Measurements from ENCODE around the gene NUFIP2. TPM values are rescaled to one million over a fixed set of nuclear protein-coding genes. Genes with fewer than 3 reads are reported as not detected.
"Not testable (repeated sequence)": the region's sequence is repeated elsewhere in the genome, so short reads cannot be mapped to it uniquely, and the experiment has no call there.

The NUFIP2 gene, protein sequence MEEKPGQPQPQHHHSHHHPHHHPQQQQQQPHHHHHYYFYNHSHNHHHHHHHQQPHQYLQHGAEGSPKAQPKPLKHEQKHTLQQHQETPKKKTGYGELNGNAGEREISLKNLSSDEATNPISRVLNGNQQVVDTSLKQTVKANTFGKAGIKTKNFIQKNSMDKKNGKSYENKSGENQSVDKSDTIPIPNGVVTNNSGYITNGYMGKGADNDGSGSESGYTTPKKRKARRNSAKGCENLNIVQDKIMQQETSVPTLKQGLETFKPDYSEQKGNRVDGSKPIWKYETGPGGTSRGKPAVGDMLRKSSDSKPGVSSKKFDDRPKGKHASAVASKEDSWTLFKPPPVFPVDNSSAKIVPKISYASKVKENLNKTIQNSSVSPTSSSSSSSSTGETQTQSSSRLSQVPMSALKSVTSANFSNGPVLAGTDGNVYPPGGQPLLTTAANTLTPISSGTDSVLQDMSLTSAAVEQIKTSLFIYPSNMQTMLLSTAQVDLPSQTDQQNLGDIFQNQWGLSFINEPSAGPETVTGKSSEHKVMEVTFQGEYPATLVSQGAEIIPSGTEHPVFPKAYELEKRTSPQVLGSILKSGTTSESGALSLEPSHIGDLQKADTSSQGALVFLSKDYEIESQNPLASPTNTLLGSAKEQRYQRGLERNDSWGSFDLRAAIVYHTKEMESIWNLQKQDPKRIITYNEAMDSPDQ
- total RNA-seq = 100 to 1,000 TPM in 1 of 2 donors, 10 to 100 TPM in 1; 63.6 to 113 TPM

DNA sequence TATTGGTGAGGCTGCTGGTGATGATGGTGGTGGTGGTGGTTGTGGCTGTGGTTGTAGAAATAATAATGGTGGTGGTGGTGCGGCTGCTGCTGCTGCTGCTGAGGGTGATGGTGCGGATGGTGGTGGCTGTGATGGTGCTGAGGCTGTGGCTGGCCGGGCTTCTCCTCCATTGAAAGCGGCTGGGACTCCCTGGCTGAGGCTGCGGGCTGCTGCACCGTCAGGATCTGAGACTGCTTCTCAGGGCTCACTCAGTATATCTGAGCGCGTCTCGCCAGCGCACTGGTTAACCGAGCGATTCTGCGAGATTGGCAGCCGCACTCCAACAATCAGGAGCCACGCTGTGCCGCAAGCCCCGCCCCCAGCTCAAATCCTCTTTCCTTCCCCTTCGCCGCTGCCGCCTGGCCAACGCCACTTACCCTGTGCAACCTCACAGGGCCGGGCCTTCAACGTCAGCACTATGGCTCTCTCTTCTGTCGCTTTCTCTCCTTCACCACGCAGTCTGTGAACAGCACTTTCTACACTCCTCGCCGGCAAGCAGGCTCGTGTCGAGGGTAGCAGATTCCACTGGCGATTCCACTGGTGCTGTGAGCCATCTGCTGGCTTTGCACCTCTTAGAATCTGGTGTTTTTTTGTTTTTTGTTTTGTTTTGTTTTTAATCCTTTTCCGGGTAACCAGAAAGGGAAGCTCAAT lies at the start of gene NUFIP2:
TSS of gene NUFIP2 (minus strand) at position 259 of the 690 bp plus-strand sequence. CDS start at position 170, 89 bp downstream.
- DNase-seq (ENCODE audit: low spot score in 2 of 2) (peak; percentile 98), ATAC-seq (peak; percentile 90 to 93)
- no peaks in the 10 kb centered on the region for H3K9me3 Mint-ChIP-seq
- peaks cover 27 to 32% of the 10 kb centered on the region in 2 donors for H3K36me3 Mint-ChIP-seq
- H3K27ac Mint-ChIP-seq = peak within 1 kb of the TSS; percentile 89 to 100

- ATAC-seq = no peak
- Mint-ChIP-seq H3K36me3 (no peaks in the 10 kb centered on the region), H3K27ac (no peak overlapping the region), H3K9me3 (no peaks in the 10 kb centered on the region)
- no peak for DNase-seq (ENCODE audit: low spot score in 2 of 2)
Measured at GRCh38 chr17:29342158-29342765, 48.3 kb upstream of the NUFIP2 start.

- Mint-ChIP-seq H3K36me3 (no peaks in the 10 kb centered on the region), H3K27ac (no peak overlapping the region), H3K9me3 (no peaks in the 10 kb centered on the region)
- DNase-seq (ENCODE audit: low spot score in 2 of 2) (no peak), ATAC-seq (no peak)
Measured at GRCh38 chr17:29341726-29342125, 47.8 kb upstream of the NUFIP2 start.

DNA sequence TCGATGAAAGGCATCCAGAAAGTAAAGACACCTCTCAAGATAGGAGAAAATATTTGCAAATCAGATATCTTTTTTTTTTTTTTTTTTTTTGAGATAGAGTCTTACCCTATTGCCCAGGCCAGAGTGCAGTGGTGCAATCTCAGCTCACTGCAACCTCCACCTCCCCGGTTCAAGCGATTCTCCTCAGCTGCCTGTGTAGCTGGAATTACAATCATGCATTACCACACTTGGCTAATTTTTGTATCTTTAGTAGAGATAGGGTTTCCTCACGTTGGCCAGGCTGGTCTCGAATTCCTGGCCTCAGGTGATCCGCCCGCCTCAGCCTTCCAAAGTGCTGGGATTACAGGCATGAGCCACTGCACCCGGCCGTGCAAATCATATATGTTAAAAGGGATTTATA lies 45.1 kb upstream of the NUFIP2 start:
- not testable (repeated sequence) for H3K9me3 Mint-ChIP-seq; H3K27ac Mint-ChIP-seq; DNase-seq (ENCODE audit: low spot score in 2 of 2); ATAC-seq; H3K36me3 Mint-ChIP-seq

GRCh38 chr17:29331708-29332085 lies 37.7 kb upstream of the NUFIP2 start:
- Mint-ChIP-seq H3K9me3 (no peaks in the 10 kb centered on the region), H3K36me3 (no peaks in the 10 kb centered on the region), H3K27ac (no peak overlapping the region)
- no peak for ATAC-seq
- no peak for DNase-seq (ENCODE audit: low spot score in 2 of 2)

GRCh38 chr17:29331075-29331707 lies 37.2 kb upstream of the NUFIP2 start:
- DNase-seq (ENCODE audit: low spot score in 2 of 2) (no peak), ATAC-seq (no peak)
- H3K9me3 Mint-ChIP-seq = no peaks in the 10 kb centered on the region
- no peak overlapping the region for H3K27ac Mint-ChIP-seq
- no peaks in the 10 kb centered on the region for H3K36me3 Mint-ChIP-seq

DNA sequence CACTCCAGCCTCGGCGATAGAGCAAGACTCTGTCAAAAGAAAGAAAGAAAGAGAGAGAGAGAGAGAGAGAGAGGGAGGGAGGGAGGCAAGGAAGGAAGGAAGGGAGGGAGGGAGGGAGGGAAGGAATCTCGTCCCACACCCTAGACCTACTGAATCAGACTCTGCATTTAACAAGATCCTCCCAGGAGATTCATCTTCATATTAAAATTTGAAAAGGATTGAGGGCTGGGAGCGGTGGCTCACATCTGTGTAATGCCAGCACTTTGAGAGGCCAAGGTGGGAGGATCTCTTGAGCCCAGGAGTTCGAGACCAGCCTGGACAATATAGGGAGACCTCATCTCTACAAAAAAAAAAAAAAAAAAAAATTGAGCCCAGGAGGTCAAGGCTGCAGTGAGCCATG lies 33.5 kb upstream of the NUFIP2 start:
- no peaks in the 10 kb centered on the region for H3K36me3 Mint-ChIP-seq
- ATAC-seq = no peak
- H3K27ac Mint-ChIP-seq = no peak overlapping the region

GRCh38 chr17:29326023-29326813 lies 32.3 kb upstream of the NUFIP2 start:
- no peak for DNase-seq (ENCODE audit: low spot score in 2 of 2)
- H3K27ac Mint-ChIP-seq = no peak overlapping the region
- no peaks in the 10 kb centered on the region for H3K36me3 Mint-ChIP-seq
- H3K9me3 Mint-ChIP-seq = no peaks in the 10 kb centered on the region
- ATAC-seq = no peak

More for the DNA sequence above, 33.5 kb upstream of the NUFIP2 start:
- H3K9me3 Mint-ChIP-seq = no peaks in the 10 kb centered on the region
- no peak for DNase-seq (ENCODE audit: low spot score in 2 of 2)

GRCh38 chr17:29322363-29322762 lies 28.4 kb upstream of the NUFIP2 start:
- DNase-seq (ENCODE audit: low spot score in 2 of 2) (no peak), ATAC-seq (no peak)
- H3K36me3 Mint-ChIP-seq = no peaks in the 10 kb centered on the region
- H3K27ac Mint-ChIP-seq = no peak overlapping the region
- H3K9me3 Mint-ChIP-seq = no peaks in the 10 kb centered on the region

GRCh38 chr17:29303386-29303785 lies 9.4 kb upstream of the NUFIP2 start:
- Mint-ChIP-seq H3K27ac (no peak overlapping the region), H3K36me3 (no peaks in the 10 kb centered on the region), H3K9me3 (no peaks in the 10 kb centered on the region)
- DNase-seq (ENCODE audit: low spot score in 2 of 2) (no peak), ATAC-seq (no peak)

- ATAC-seq (no peak), DNase-seq (ENCODE audit: low spot score in 2 of 2) (no peak)
- no peak overlapping the region for H3K27ac Mint-ChIP-seq
- H3K36me3 Mint-ChIP-seq = peaks cover under 1 to 7% of the 10 kb centered on the region in 2 donors
- H3K9me3 Mint-ChIP-seq = no peaks in the 10 kb centered on the region
Measured at GRCh38 chr17:29299031-29299430, 5.1 kb upstream of the NUFIP2 start.

DNA sequence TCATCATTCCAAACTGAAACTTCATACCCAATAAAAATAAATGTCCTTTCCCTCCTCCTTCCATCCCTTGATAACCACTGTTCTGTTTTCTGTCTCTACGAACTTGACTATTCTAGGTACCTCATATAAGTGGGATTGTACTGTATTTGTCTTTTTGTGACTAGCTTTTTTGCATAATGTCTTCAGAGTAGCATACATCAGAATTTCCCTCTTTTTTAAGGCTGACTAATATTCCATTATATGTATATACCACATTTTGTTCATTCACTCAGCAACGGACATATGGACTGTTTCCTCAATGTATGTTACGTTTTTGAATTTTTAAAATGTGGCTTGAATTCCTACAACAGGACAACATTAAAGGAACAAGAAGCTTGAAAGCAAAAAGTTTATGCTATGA lies 1.5 kb upstream of the NUFIP2 start:
- no peak for ATAC-seq
- no peaks in the 10 kb centered on the region for H3K9me3 Mint-ChIP-seq
- H3K36me3 Mint-ChIP-seq = peaks cover 21 to 23% of the 10 kb centered on the region in 2 donors
- DNase-seq (ENCODE audit: low spot score in 2 of 2) = no peak
- H3K27ac Mint-ChIP-seq = peak overlapping the region in 1 of 2 donors; percentile 89

GRCh38 chr17:29294580-29294900 lies 592 bp upstream of the NUFIP2 start:
- Mint-ChIP-seq H3K27ac (peak overlapping the region; percentile 89 to 100), H3K36me3 (peaks cover 23 to 27% of the 10 kb centered on the region in 2 donors), H3K9me3 (no peaks in the 10 kb centered on the region)
- ATAC-seq = no peak
- DNase-seq (ENCODE audit: low spot score in 2 of 2) = no peak

DNA sequence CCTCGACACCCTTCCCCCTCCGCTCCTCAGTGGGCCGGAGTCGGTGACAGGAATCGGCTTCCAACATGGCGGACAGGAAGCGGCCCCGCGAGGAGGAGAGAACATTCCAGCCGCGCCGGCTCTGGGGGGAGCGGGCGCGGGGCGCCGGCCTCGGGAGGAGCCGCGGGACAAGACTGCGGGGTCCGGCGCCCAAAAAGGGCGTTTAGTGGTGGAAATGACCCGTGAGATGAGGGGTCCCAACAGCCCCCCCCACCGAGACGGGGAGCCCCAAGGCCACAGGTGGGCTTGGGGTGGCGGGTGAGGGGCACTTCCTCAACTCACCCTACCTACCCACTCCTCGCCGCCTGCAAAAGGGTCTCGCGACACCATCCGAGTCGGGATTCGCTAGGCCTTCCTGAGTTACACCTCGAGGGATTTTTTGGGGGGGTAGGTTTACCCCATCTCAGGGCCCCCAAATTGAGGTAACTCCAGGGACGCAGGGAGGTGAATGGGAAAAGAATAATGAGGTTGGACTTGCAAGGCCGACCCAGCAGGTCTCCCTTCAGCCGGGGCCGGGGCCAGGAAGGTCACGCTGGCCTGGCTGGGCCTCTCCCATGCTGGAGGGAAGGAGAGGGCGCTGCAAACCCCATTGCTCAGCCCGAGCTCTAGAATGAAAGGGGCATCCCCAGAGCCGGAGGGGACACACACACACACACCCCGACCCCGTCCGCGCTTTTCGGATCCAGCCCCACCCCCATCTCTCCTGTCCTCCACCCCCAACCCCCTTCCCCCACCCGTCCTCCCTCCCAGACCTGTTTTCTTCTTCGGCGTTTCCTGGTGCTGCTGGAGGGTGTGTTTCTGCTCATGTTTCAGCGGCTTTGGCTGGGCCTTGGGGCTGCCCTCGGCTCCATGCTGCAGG lies 707 bp downstream of the NUFIP2 start:
- ATAC-seq (peak; percentile 36 to 50), DNase-seq (ENCODE audit: low spot score in 2 of 2) (peak; percentile 60 to 76)
- H3K27ac Mint-ChIP-seq = peak overlapping the region; percentile 89 to 100
- H3K36me3 Mint-ChIP-seq = peaks cover 27 to 39% of the 10 kb centered on the region in 2 donors
- H3K9me3 Mint-ChIP-seq = no peaks in the 10 kb centered on the region
